Measurements from ENCODE around the gene ZNF70.

DNA sequence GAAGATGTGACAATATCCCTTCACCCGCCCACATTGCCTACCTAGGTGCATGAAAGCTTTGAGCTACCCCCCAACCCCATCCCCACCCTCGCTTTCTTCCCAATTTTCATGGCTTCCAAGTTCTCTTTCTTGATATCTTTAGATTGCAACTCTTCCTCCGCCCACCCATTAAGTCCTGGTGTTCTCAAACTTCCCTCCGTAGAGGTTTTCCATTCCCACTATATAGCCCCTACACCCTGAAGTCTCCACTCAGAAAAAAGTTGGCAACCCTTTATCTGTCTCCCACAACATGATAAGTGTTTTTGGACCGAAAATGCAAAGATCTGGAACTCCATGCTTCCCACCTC is 572 bp downstream of the ZNF70 start:
- TF ChIP-seq POLR2A (IDR thresholded peaks at IDR 0.05; ENCODE audit: low read length) (no peak), GATA1 (IDR thresholded peaks at IDR 0.05; ENCODE audit: low read depth, low read length) (no peak)

Measured in erythroblast (primary cell).